MCF 10A (cell line): ENCODE results near the gene LRMDA. TPM values are rescaled to one million over a fixed set of nuclear protein-coding genes. Genes with fewer than 3 reads are reported as not detected.

Experiments
- BruUV-seq: library from RNA; stranded (reverse); fragments of 400-500 nt; replicated peaks from 2 replicates; lab custom pipeline; 2021; lab: Mats Ljungman, UMichigan
- CTCF ChIA-PET: fragments of 300-600 bp; sonication (Branson Sonifier 250); formaldehyde crosslinking; extraction: SDS; loops from one replicate; lab custom pipeline; 2021; ENCODE audit warnings: antibody characterized with exemption, inconsistent platforms; lab: Yijun Ruan, JAX
- POLR2A ChIA-PET: fragments of 300-600, 350-650 bp; sonication (Branson Sonifier 250); formaldehyde crosslinking; extraction: SDS; loops from one replicate; lab custom pipeline; 2020; ENCODE audit warnings: antibody characterized with exemption, inconsistent platforms; lab: Yijun Ruan, JAX
- DNase-seq: peaks from one replicate; pipeline ENCODE4 v3.0.0-alpha.2; 2018; ENCODE audit not compliant: unreplicated experiment
- H3K27ac Mint-ChIP-seq: one replicate; pipeline ENCODE4 v1.8.0; 2022; ENCODE audit warnings: mild to moderate bottlenecking, low read depth, mixed read lengths; ENCODE audit not compliant: unreplicated experiment
- H3K27me3 Mint-ChIP-seq: one replicate; pipeline ENCODE4 v1.8.0; 2022; ENCODE audit warnings: mixed read lengths; ENCODE audit not compliant: insufficient read depth, unreplicated experiment
- H3K36me3 Mint-ChIP-seq: one replicate; pipeline ENCODE4 v1.8.0; 2022; ENCODE audit warnings: mild to moderate bottlenecking, moderate library complexity, mixed read lengths; ENCODE audit not compliant: insufficient read depth, unreplicated experiment
- H3K4me1 Mint-ChIP-seq: one replicate; pipeline ENCODE4 v1.8.0; 2022; ENCODE audit warnings: mixed read lengths; ENCODE audit not compliant: insufficient read depth, unreplicated experiment
- H3K4me3 Mint-ChIP-seq: one replicate; pipeline ENCODE4 v1.8.0; 2022; ENCODE audit warnings: mild to moderate bottlenecking, moderate library complexity, mixed read lengths; ENCODE audit not compliant: unreplicated experiment
- H3K9me3 Mint-ChIP-seq: one replicate; pipeline ENCODE4 v1.8.0; 2022; ENCODE audit warnings: mixed read lengths; ENCODE audit not compliant: unreplicated experiment
- CTCF ChIP-seq: fragments of 200-600 bp; IDR thresholded peaks from one replicate; pipeline ENCODE4 v1.8.0; 2022; ENCODE audit warnings: antibody characterized with exemption, mild to moderate bottlenecking; ENCODE audit not compliant: unreplicated experiment
- intact Hi-C: fragments of 100-400 bp; cut with micrococcal nuclease; formaldehyde crosslinking; loops from 2 replicates; pipeline ENCODE4 v1.14.1; 2022
- total RNA-seq: library from RNA; stranded (reverse); gene quantifications from 2 replicates; pipeline ENCODE4 v1.2.3, GENCODE V29; 2022

LRMDA gene
- total RNA-seq, 1 experiment from 2014 or later: not detected

DNA sequence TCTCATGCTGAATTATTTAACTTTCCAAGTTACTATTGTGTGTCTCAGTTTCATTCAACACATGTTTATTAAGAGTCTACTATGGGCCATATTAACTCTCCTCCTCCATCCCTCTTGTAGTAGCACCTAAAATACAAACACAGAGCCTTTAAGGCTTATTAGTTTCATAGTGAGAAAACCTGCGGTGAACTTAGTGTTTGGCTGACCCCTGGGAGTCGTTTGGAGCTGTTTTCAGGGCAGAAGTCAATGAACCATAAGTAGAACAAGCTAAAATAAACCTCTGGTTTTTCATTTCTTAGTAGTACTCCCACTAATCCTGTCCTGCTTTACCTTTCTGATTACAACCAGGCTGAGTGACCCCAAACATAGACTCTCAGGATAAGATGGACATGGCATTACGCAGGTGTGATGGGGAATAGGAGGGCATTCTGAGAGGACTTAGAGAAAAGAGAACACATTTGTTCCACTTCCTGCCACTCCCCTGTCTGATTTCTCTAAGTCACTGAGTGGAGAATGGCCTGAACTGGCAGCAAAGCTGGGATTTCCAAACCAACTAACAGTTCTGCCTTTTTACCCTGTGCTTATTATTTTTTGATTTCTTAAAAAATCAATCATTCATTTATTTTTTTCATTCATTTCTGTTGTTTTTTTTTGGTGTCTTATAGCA lies 74.5 kb downstream of the LRMDA start:
- H3K4me3 Mint-ChIP-seq: no peak overlapping the region
- intact Hi-C loops: no loop called here

DNA sequence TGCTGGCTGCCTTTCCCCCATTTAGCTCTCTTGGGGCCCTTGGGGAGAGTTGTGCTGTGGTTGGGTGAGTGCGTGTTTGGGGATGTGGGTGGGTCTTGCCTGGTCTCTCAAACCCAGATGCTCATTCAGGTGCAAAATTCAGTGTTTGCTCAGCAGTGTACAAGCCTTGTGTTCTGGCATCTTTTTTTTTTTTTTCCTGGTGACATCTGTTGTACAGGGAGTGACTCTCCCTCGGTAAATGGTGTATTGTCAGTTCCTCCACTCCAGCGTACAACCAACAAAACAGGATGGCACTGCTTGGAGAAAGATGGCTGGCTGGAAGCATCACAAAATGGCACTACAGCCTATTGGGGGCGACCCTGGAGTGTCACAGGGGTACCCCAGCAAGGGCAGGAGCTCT lies 75.5 kb downstream of the LRMDA start:
- TF ChIP-seq CTCF: no peak
- Mint-ChIP-seq H3K4me1 (peaks cover 19% of the 10 kb centered on the region), H3K36me3 (no peaks in the 10 kb centered on the region), H3K27ac (no peak overlapping the region), H3K9me3 (no peaks in the 10 kb centered on the region), H3K4me3 (no peak overlapping the region), H3K27me3 (no peaks in the 10 kb centered on the region)
- ChIA-PET CTCF (interaction anchor here (1.4 kb wide), 1 partner anchor 77 kb away, joined by 3 read pairs; no protein-coding TSS in a partner anchor), POLR2A (interaction anchor here (1.1 to 1.7 kb wide), 3 partner anchors 9 to 105 kb away, joined by 5 to 15 read pairs (median 8); partner anchors contain the start of gene ZNF503)
- BruUV-seq: no TSS peak
- intact Hi-C loops: no loop called here
- DNase-seq: no peak

More for the DNA sequence above, 74.5 kb downstream of the LRMDA start:
- Mint-ChIP-seq H3K9me3 (no peaks in the 10 kb centered on the region), H3K4me1 (peaks cover 19% of the 10 kb centered on the region), H3K36me3 (no peaks in the 10 kb centered on the region), H3K27me3 (no peaks in the 10 kb centered on the region), H3K27ac (no peak overlapping the region)
- no peak for TF ChIP-seq CTCF
- CTCF ChIA-PET: interaction anchor here (0.6 kb wide), 1 partner anchor 59 kb away, joined by 3 read pairs; no protein-coding TSS in a partner anchor
- BruUV-seq: no TSS peak
- POLR2A ChIA-PET: no interaction called here
- no peak for DNase-seq

DNA sequence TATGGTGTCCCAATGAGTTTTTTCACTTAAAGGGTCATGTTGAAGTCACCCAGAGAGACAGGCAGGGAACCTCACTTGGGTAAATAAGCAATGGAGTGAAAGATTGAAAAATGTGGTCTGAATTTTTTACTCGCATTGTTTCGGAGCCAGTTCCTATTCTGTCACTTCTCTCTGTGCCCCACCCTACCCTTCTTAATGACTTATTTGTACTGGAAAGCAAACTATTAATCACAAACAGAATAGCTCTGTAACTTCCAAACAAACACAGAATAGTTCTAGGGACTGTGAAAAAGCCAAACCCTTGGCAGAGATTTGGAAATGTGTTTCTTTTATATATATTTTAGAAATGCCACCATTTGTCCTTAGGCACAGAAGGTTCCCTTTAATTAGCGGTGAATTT lies 76.0 kb downstream of the LRMDA start:
- intact Hi-C loops: no loop called here
- BruUV-seq: no TSS peak
- no peak overlapping the region for H3K4me3 Mint-ChIP-seq
- H3K9me3 Mint-ChIP-seq: no peaks in the 10 kb centered on the region
- no peak overlapping the region for H3K27ac Mint-ChIP-seq
- ChIA-PET CTCF (interaction anchor here (0.6 to 1.4 kb wide), 2 partner anchors 77 to 1053 kb away, joined by 3 read pairs; no protein-coding TSS in a partner anchor), POLR2A (interaction anchor here (0.6 to 1.7 kb wide), 4 partner anchors 9 to 460 kb away, joined by 3 to 15 read pairs (median 6); partner anchors contain the start of gene ZNF503)
- no peaks in the 10 kb centered on the region for H3K27me3 Mint-ChIP-seq
- H3K4me1 Mint-ChIP-seq: peaks cover 19% of the 10 kb centered on the region
- no peaks in the 10 kb centered on the region for H3K36me3 Mint-ChIP-seq
- TF ChIP-seq CTCF: no peak
- no peak for DNase-seq

DNA sequence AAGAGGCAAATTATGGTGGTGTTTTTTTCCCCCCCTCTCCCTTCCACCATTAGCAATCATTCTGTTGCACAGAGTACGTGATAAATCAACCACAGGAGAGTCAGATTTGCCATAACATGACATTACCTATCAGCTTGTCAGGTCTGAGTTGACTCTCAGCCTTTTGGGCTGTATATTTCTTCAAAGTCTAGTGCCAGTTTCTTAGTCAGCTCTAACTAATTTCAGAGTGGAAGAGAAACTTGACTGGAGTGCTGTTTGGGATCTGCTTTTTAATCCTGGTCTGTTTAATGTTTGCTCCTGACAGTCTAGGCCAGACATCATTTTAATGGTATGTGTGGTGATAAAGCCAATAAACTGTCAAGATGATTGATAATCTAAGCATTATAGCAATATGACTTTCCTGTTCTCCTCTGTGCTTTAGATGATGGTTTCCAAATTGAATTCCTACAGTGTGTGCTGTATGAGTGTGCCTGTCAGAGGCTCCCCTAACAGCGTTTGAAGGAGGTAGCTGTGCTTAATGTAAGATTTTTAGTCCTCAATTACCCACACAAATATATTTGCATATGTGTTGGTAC lies 76.9 kb downstream of the LRMDA start:
- ChIA-PET POLR2A (interaction anchor here (0.8 to 1.7 kb wide), 3 partner anchors 39 to 106 kb away, joined by 4 to 15 read pairs (median 8); partner anchors contain the start of gene ZNF503), CTCF (interaction anchor here (1.4 kb wide), 1 partner anchor 78 kb away, joined by 3 read pairs; no protein-coding TSS in a partner anchor)
- Mint-ChIP-seq H3K4me3 (no peak overlapping the region), H3K27me3 (no peaks in the 10 kb centered on the region), H3K9me3 (no peaks in the 10 kb centered on the region), H3K4me1 (peaks cover 19% of the 10 kb centered on the region), H3K36me3 (no peaks in the 10 kb centered on the region), H3K27ac (no peak overlapping the region)
- intact Hi-C loops: no loop called here
- no TSS peak for BruUV-seq
- no peak for DNase-seq
- no peak for TF ChIP-seq CTCF
